CD4-positive, alpha-beta T cell treated with Interleukin-2 at 100 ng/mL for 4 hours (primary cell): ENCODE measurements around the gene RAD51C.
"Not testable (repeated sequence)": the region's sequence is repeated elsewhere in the genome, so short reads cannot be mapped to it uniquely, and the experiment has no call there.

Experiments used
- DNase-seq: peaks from one replicate; pipeline ENCODE4 v3.0.0-alpha.2; 2020; ENCODE audit warnings: low spot score

RAD51C gene

DNA sequence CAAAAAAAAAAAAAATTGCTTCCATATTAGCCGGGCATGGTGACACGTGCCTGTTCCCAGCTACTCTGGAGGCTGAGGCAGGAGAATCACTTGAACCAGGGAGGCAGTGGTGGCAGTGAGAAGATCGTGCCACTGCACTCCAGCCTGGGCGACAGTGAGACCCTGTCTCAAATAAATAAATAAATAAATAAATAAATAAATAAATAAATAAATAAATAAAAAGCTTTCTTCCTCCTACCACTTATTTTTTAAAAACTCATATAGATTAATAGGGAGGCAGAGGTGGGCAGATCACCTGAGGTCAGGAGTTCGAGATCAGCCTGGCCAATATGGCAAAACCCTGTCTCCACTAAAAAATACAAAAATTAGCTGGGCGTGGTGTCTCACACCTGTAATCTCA lies 7.9 kb upstream of the RAD51C start:
- DNase-seq: not testable (repeated sequence)

DNA sequence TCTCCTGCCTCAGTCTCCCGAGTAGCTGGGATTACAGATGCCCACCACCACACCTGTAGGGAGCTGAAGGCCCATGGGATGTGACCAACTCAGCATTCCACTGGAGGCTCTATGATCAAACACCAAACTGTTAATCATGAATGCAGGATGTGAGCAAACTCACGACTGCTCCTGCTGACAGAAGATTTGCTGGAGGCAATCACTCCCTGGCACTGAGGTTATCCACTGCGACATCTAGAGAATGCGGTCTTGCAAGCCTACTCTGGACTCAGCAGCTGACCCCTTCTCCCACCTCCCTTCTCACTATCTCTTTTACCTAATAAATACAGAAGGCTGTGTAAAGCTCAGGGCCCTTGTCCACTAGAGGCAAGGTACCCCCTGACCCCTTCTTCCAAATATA lies 5.4 kb upstream of the RAD51C start:
- DNase-seq: no peak

DNA sequence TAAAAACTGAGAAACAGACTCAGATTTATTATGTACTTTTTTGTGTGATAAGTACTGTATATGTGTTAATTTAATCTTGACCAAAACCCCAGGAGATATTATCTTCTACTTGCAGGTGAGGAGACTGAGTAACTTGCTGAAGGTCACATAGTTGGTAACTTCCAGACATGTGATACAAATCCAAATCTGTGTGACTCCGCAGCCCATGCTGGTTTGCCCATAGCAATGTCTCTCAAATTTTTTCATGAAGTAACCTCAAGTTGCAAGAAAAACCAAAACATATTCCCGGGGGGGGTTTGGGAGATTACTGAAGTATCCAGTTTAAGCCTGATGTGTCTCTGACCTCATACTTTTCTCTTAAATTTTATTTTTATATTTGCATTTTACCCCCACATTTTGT lies 3.9 kb upstream of the RAD51C start:
- no peak for DNase-seq

DNA sequence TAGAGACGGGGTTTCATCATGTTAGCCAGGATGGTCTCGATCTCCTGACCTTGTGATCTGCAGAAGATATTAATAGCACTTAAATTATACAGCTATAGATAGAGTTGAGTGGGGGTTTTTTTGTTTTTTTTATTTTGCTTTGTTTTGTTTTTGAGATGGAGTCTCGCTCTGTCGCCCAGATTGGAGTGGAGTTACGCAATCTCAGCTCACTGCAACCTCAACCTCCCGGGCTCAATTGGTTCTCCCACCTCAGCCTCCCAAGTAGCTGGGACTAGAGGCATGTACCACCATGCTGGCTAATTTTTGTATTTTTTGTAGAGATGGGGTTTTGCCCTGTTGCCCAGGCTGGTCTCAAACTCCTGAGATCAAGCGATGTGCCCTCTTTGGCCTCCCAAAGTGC lies 2.4 kb upstream of the RAD51C start:
- DNase-seq: not testable (repeated sequence)

DNA sequence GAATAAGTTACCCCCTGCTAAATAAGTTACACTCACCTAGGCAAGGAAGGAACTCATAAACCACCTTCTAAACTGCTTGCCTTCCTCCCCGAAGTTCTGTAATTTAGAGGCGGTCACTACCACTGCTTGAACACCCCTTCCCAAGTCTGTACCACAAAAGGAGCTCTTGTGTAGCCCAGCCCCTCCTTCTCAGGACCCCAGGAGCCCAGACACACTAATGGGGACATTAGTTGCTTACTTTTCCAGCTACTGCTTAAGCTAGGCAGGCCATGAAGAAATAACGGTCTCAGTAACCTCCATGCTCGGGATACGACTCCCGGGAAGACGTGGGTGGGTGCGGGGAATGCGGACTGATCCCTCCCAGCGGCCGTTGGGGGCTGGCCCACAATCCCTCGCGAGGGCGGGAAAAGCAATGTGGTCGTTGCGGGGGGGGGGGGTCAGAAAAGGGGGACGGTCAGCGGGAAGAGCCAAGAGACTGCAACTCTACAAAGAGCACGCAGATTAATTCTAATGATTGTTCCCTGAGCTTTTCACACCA lies 632 bp upstream of the RAD51C start, which contains the start of gene TEX14:
Gene TEX14, minus strand, starts transcription at position 345 of the 538 bp plus-strand sequence. CDS start 40,044 bp downstream, outside the sequence.
- no peak for DNase-seq

DNA sequence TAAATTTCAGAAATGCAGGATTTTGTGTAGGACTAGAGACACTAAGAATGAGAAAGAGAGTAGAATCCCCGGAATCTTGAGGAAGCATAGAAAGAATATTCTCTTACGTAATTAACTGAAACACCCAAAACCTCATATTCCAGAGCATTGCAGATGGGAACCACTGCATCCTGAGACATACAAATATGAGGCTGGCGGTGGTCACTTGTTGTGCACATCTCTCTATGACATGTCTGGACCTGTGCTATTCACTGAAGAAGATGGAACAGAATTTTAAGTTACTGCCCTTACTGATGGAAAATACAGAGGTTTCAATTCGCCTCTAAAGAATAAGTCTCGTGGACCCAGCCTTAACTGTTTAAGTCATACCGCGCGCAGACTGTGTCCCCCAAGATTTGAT lies 806 bp downstream of the RAD51C start:
- DNase-seq: no peak

DNA sequence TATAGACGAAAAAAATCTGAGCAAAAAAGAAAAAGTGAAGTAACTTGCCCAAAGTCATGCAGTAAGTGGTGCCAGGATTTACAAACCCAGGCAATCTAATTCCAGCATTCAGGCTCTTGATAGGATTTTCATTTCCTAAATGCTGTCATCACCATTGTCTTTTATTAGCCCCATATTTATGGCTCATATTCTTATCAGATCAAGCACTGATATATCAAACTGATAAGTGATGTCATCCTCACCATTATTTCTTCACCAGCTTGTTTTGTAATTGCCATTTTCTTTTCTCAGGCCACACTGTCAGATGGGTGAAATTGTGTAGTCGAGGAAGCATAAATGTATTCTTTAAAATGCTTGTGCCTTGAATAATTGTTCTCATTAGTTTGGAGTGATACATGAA lies 1.3 kb downstream of the RAD51C start:
- DNase-seq: no peak

DNA sequence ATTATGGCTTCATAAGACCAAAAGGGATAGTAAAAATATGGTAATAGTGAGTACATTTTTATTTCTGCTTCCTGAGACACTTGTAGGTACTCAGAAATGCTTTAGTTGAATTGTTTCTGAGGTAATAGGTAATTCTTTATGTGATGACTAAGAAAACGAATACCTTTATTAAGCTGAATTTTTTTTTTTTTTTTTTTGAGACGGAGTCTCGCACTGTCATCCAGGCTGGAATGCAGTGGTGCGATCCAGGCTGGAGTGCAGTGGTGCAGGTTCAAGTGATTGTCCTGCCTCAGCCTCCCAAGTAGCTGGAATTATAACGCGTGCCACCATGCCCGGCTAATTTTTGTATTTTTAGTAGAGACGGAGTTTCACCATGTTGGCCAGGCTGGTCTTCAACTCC lies 1.9 kb downstream of the RAD51C start:
- no peak for DNase-seq

DNA sequence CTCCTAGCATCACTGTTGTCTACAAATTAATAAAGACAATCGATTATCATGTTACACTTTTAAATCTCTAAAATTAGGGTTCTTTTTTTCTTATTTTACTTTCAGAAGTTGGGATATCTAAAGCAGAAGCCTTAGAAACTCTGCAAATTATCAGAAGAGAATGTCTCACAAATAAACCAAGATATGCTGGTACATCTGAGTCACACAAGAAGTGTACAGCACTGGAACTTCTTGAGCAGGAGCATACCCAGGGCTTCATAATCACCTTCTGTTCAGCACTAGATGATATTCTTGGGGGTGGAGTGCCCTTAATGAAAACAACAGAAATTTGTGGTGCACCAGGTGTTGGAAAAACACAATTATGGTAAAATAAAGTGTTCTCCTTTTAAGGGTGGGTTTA lies 2.4 kb downstream of the RAD51C start:
- DNase-seq: no peak

DNA sequence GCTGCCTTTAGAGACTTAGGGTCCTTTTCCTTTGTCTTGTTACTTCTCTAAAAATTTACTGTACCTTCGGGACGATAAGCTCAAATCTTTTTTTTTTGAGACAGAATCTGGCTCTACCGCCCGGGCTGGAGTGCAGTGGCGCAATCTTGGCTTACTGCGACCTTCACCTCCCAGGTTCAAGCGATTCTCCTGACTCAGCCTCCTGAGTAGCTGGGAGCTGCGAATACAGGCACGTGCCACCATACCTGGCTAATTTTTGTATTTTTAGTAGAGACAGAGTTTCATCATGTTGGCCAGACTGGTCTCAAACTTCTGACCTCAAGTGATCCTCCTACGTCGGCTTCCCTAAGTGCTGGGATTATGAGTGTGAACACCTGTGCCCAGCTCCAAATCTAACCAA lies 7.4 kb downstream of the RAD51C start:
- no peak for DNase-seq

DNA sequence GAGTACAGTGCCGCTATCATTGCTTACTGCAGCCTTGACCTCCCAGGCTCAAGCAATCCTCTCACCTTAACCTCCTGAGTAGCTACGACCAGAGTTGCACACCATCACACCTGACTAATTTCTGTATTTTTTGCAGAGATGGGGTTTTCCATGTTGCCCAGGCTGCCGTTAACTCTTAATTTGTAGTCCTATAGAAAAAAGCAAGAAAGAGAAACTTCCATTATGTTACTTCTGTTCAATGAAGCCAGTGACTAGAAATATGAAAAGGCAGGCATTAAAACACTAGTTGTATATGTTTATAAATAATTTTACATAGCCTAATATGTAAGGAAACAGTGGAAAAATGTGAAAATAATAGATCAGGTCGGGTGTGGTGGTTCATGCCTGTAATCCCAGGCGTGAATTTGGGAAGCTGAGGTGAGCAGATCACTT lies 9.7 kb downstream of the RAD51C start:
- no peak for DNase-seq

DNA sequence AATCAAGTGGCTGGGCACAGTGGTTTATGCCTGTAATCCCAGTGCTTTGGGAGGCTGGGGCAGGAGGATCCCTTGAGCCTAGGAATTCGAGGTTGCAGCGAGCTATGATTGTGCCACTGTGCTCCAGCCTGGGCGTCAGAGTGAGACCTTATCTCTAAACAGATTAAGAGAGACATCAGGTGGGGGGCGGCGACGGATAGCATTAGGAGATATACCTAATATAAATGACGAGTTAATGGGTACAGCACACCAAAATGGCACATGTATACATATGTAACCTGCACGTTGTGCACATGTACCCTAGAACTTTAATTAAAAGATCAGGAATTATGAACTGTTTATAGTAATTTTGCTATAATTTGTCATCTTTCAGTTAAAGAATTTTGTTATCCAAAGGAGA lies 10.3 kb downstream of the RAD51C start:
- DNase-seq: no peak

DNA sequence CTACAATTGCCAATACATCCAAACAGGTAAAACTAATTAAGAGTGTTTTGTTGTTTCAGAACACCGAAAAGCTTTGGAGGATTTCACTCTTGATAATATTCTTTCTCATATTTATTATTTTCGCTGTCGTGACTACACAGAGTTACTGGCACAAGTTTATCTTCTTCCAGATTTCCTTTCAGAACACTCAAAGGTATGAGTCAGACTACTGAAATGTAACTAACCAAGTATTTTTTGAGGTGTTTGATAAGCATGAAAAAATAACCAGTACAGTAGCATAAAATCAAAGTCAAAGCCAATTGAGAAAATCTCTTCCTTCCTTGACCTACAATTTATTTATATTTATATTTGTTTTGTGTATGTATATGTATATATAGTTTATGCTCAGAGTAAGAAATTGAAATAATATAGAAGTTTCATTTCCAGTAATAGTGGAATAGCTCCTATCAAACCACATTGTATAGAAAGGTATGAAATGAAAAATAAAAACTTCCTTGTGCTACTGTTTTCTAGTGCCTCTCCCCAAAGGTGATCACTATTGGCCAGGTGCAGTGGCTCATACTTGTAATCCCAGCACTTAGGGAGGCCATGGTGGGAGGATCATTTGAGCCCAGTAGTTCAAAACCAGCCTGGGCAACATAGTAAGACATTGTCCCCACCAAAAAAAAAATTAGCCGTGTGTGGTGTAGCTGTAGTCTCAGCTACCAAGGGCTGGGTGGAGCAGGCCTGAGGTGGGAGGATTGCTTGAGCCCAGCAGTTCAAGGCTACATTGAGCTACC lies 10.9 kb downstream of the RAD51C start:
- DNase-seq: no peak

DNA sequence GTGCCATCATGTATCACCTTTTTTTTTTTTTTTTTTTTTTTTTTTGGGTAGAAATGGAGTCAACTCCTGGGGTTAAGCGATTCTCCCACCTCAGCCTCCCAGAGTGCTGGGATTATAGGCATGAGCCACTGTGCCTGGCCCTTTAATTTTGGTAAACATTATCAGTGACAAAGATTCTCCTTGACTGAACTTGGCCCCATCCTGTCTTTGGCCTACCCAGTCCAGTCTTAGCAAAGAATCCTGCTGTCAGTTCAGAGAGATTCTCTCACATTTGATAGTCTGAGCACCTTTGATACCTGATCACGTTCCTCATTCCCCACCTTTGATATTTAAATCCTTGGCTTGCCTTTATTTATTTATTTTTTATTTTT lies 11.5 kb downstream of the RAD51C start:
- no peak for DNase-seq

DNA sequence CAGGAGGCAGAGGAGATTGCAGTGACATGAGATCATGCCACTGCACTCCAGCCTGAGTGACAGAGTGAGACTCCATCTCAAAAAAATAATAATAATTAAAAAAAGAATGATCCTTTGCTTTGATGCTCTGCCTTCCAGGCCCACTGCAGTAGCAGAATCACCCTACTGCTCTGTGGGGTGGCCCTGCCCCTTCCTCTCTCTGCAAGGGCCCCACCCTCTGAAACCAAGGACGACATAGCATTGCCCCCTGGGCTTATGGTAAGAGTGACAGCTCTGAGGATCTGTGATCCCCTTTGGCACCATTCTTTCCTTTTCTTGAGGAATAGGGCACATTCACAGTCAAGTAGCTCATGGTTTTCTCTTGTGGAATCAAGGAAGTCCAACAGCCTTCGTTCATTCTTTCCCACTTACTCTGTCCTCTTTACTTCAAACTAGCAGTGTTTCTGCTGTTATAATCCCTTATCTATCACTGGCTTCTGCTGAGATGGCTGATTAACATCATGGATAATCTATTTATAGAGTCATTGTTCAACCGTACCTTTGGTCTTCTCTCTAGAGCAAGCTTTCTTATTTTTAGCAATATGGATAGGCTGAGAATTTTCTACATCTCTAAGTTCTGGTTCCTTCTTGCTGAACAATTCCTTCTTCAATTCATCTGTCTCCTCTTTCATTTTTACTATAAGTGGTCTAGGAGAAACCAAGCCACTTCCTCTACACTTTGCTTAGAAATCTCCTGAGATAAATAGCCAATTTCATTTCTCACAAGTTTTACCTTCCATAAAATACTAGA lies 14.1 kb downstream of the RAD51C start:
- no peak for DNase-seq

DNA sequence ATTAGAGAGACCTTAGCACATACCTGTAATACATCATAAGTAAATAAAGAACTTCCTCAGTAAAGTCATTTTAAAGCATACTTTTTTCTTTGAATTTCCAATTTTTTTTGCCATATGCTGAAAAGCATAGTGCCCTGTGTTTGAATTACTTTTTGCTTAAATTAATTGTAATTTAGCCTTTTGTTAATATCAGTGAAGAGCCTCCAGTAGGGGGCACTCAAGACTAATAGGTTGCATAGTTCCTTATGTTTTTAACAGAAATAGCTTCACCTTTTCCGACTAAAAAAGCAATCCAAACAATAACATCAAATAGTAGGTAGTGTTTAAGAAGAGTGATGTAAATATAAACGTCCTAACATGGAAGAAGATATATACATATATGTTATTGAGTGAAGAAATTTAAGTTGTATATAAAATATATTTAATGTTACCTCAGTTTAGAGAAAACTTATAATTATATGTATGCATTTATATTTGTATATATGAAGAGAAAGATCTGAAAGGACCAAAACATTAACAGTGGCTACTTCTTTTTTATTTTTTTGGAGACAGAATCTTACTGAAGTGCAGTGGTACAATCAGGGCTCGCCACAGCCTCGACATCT lies 18.6 kb downstream of the RAD51C start:
- peak; percentile 60 for DNase-seq

DNA sequence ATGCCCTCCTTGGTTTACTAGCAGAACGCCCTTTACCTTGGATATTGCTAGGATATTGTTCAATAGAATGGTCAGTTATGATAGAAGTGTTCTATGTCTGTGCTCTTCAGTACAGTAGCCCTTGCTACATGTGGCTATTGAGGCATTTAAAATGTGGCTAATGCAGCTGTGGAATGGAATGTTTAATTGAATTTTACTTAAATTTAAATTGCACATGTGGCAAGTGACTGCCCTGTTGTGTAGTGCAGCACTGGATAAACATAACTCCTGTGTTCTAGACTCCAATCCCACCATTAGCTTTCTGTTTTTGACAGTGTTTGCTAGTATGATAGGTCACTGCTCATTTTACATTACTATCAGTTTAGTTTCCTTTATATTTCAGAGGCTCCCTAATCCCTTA lies 29.9 kb downstream of the RAD51C start:
- no peak for DNase-seq

DNA sequence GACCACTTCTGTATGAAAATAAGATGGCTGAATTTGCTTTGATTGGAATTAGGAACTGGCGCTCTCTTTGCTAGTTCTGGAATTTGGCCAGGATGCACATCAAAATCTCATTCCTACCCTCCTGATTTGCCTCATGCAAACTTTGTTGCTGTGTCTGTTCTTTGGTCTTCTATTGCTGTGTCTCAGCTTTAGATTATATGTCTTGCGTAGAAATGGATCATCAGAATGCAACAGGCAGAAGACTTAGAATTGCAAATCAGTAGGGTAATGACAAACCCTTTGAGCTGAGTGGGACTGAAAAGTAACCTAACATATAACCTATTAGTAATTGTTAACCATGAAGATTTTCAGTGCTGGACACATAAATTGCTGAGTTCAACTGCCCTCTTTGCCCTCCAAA lies 30.3 kb downstream of the RAD51C start:
- no peak for DNase-seq

DNA sequence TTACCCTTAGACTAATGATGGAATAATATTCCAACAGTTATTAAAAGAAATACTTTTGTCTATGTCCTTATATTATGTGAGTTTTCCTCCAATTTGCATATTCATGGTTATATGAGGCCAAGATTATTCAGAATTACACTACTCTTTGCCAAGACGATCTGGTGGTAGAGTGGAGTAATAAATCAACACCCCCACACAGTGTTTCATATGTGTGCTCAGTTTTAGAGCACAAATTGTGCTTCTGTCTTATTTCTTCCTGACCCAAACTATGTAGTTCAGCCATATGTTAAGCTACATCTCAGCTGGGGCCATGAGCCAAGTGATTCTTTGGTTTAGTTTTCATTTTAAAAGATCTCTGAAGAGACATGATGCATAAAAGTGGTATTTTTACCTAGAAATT lies 36.4 kb downstream of the RAD51C start:
- DNase-seq: no peak

DNA sequence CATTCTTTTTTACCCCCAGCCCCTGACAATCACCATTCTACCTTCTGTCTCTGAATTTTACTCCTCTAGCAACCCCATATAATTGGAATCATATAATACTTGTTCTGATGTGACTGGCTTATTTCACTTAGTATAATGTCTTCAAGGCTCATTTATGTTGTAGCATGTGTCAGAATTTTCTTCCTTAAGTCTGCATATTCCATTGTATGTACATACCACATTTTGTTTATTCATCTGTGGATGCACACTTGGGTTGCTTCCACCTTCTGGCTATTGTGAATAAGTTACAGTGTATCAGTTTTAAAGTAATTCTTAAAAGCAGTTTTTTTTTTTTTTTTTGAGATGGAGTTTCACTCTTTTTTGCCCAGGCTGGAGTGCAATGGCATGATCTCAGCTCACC lies 38.5 kb downstream of the RAD51C start:
- no peak for DNase-seq

DNA sequence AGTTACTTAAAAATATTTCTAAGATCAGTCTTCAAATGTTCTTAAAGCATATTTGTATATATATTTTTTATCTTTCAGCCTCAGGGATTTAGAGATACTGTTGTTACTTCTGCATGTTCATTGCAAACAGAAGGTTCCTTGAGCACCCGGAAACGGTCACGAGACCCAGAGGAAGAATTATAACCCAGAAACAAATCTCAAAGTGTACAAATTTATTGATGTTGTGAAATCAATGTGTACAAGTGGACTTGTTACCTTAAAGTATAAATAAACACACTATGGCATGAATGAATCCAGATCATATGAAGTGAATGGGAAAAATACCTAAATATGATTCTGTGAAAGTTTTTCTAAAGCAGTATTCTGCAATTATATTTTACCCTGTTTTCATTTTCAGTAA lies 41.6 kb downstream of the RAD51C start:
- no peak for DNase-seq

DNA sequence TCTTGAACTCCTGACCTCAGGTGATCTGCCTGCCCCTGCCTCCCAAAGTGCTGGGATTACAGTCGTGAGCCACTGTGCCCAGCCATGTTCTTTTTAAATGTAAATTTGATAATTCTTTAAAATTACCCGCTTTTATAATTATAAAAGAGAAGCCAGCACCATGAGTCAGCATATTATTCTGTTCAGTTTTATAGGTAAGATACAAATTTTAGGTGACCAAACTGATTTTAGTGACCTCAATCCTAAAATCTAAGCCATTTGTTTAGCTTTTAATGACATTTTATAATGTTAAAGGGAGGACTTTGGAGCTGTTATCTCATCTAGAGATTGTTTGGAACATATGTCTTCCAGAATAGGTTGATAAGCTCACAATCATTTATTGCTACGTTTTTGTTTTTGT lies 42.4 kb downstream of the RAD51C start:
- no peak for DNase-seq

DNA sequence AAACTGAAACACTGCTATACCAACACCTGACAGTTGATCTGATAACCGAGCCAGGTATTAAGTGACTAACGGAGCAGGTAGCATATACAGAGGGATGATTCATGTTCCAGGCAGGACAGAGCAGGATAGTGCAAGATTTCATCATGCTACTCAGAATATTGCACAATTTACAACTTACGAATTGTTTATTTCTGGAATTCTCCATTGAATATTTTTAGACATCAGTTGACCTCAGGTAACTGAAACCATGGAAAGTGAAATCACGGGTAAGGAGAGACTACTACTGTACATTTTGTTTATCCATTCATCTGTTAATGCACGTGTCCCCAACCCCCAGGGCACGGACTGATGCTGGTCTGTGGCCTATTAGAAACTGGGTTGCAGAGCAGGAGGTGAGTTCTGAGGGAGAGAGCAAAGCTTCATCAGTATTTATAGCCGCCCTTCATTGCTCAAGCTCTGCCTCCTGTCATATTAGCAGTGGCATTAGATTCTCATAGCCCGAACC lies 48.8 kb downstream of the RAD51C start:
- DNase-seq: no peak
